NCI-H510A treated with DMSO at 0.1 percent for 48 hours (cell line): ENCODE measurements around the gene SSR1.

Source experiments
- DNase-seq: peaks from one replicate; lab custom pipeline; 2025; lab: John Stamatoyannopoulos, UW

The SSR1 gene

DNA sequence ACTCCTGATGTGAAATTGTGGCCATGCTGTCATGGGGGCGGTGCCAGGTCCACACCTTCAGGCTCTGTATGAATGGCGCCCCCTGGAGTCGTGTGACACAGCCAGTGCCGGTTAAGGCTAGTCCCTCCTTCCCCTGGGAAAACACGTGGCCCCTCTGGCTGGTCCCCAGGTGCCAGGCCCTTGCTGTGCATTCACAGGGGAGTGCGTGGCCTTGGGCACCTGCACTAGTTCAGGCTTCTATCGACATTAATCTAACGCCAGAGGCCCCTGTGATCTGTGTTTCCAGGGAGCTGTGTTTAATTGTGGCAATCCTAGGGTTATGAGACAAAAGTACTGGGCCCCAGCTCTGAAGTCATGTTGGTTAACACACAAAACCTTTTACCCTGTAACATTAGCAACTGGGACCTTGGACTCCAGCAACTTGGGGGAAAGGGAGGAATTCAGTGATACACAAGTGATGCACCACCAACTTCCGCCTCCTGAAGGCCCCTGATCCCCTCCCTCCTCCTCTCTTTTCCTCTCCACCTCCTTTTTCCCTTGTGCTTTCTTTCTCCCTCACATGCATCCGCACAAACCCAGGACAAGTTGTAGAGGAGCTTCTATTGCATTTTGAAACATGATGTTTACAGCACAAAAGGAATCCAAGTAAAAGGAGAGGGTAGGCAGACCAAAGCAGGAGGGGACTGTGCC lies 74.0 kb downstream of the SSR1 start:
- peak; percentile 74 for DNase-seq

- no peak for DNase-seq
These were observed 74.5 kb downstream of the SSR1 start for GRCh38 chr6:7238526-7238899.

DNA sequence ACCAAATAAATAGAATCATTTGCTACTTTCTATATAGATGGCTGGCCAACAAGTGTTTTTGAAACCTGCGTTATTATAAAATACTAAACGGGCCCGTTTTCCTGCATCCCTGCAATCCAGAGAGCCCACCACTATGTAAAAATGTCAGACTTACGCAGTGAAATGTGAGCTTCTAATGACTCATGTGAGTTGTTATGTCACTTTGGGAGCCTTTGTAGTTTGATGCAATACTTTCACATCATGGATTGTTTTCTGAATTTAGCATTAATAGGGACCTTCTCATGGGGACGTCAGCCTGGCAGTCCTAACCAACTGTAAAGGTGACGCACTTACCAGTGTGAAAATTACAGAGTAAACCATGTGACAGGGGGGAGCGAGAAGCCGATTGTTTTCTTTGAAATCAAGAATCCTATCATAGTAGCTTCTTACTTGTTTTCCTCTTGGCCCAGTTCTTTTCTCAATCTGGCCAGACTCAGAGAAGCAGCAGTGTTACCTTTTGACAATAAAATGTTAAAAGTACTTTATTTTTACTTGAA lies 75.3 kb downstream of the SSR1 start:
- no peak for DNase-seq

GRCh38 chr6:7236306-7237209 lies 76.4 kb downstream of the SSR1 start:
- no peak for DNase-seq

- peak; percentile 40 for DNase-seq
These were observed 77.2 kb downstream of the SSR1 start for GRCh38 chr6:7235712-7236305.

- DNase-seq = no peak
These were observed 78.5 kb downstream of the SSR1 start for GRCh38 chr6:7234547-7234946.

DNA sequence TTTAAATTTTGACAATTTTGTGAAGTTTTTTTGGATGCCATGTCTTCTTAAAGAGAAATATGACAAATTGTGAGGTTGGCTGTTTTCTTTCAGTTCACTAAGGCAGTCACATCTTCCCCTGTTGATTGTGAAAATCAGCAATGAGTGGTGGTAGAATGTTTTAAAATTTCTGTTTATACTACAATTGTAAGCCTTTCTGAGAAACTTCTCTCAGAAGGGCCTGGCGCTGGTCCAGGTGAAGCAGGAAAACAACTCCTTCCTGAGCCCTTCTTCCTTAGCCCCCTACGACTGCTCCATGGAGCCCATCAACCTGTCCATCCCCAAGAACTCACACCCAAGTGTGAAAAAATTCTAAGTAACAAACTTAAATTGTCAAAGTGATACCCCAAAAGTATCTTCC lies 80.6 kb downstream of the SSR1 start:
- DNase-seq = no peak

GRCh38 chr6:7230956-7231713 lies 81.9 kb downstream of the SSR1 start:
- no peak for DNase-seq

GRCh38 chr6:7230327-7230691 lies 82.7 kb downstream of the SSR1 start:
- DNase-seq = no peak

GRCh38 chr6:7229376-7230326 lies 83.3 kb downstream of the SSR1 start:
- DNase-seq = no peak

DNA sequence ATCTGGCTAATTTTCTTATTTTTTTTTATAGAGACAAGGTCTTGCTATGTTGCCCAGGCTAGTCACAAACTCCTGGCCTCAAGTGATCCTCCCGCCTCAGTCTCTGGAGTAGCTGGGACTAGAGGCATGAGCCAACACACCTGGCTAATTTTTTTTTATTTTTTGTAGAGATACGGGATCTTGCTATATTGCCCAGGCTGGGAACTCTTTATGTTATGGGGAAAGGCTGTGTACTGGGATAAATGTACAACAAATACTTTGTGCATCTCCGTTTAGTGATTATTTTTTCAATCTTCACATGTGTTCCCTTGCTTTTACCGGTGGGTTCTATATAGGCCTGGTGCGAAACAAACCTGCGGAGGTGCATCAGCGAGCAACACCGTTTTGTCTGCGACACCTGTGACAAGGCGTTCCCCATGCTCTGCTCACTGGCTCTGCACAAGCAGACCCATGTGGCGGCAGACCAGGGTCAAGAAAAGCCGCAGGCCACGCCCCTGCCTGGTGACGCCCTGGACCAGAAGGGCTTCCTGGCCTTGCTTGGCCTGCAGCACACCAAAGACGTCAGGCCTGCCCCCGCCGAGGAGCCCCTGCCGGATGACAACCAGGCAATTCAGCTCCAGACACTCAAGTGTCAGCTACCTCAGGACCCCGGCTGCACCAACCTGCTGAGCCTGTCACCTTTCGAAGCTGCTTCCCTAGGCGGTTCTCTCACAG lies 84.2 kb downstream of the SSR1 start:
- no peak for DNase-seq

- DNase-seq = no peak
These were observed 88.3 kb downstream of the SSR1 start for GRCh38 chr6:7224731-7225130.

GRCh38 chr6:7222197-7222596 lies 90.8 kb downstream of the SSR1 start:
- DNase-seq = no peak

GRCh38 chr6:7219310-7219709 lies 93.7 kb downstream of the SSR1 start:
- DNase-seq = no peak

- DNase-seq = no peak
These were observed 94.5 kb downstream of the SSR1 start for GRCh38 chr6:7218406-7218988.
